Metanephros (tissue), 1 donor: ENCODE measurements around the gene HYAL2. TPM values are rescaled to one million over a fixed set of nuclear protein-coding genes. Genes with fewer than 3 reads are reported as not detected.

Source experiments
- total RNA-seq: library from RNA; depleted of rRNA; stranded (reverse); fragments of >200 nt; gene quantifications from one replicate; pipeline ENCODE4 v1.2.3, GENCODE V29; 2014

HYAL2 gene, protein sequence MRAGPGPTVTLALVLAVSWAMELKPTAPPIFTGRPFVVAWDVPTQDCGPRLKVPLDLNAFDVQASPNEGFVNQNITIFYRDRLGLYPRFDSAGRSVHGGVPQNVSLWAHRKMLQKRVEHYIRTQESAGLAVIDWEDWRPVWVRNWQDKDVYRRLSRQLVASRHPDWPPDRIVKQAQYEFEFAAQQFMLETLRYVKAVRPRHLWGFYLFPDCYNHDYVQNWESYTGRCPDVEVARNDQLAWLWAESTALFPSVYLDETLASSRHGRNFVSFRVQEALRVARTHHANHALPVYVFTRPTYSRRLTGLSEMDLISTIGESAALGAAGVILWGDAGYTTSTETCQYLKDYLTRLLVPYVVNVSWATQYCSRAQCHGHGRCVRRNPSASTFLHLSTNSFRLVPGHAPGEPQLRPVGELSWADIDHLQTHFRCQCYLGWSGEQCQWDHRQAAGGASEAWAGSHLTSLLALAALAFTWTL
- total RNA-seq = 128 TPM

DNA sequence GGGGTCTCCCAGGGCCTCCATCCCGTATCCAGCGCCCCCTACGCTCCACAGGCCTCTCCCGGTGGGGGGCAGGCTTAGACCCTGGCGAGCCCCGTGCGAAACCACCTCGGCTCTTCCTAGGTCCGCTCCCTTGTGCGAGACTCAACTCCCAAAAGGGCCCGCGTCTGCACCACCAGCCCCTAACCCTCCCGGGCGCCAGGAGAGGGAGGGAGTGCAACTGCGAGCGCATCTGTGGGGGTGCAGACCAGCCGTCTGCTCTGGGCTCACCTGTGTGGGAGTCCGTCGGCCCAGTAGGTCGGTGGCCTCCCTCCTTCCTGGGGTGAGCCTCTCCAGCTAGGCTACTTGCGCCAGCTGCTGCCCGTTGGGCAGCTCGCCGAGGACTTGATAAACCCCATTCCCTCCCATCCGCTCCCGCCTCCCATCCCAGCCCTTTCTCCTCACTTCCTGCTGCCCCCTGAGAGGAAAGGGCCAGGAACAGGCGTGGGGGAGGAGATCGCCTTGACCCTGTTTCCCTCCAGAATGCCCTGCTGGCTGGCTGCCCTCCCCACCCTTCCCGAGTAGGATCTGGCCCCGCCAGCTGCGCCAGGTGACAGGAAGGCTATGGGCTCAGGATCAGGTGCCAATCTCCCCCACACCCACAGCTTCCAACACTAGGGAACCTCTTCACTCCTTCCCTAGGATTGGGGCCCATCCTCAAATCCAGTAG is at the start of gene HYAL2:
Gene HYAL2, minus strand, starts transcription at position 360 of the 706 bp plus-strand sequence. CDS start 2,256 bp downstream, outside the sequence.

DNA sequence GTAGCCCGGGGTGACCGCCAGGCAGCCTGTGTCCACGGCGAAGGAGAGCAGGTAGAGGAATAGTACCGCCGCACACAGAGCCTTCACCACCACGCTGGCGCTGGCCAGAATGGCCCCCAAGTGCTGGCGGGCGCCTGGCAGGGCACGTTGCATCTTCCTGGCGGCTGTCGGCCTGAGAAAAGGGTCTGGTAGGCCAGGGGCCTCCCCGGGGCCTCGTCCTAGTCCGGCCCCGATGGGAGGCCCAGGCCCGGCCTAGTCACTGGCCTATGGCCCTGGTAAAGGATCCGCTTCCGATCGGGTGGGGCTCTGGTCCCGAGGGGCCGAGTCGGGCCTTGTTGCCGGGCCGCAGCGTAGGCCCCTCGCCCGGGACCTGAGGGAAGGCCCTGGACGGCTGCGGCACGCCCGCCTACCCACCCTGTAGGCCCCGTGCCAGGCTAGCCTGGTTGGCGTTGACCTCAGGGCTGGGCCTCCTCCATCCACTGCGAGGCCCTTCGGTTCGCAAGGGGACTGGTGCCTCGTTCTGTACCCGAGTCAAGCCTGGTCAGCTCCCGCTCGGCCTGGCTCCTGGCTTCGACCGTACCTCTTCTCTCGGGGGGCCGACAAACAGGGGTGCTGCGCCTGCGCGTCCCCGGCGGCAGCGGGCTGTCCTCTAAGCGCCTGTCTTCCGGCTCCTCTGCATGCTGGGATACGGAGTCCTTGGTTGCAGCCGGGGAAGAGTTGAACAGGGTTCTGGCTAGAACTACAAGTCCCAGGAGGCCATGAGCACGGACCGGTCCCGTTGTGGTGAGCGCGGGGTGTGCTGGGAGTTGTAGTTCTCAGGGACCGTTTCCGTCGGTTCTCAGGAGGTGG is 36.6 kb upstream of the HYAL2 start, which contains the start of gene TMEM115:
Gene TMEM115, minus strand, starts transcription at position 611 of the 849 bp plus-strand sequence. Its CDS starts 458 bp downstream, at position 153.

DNA sequence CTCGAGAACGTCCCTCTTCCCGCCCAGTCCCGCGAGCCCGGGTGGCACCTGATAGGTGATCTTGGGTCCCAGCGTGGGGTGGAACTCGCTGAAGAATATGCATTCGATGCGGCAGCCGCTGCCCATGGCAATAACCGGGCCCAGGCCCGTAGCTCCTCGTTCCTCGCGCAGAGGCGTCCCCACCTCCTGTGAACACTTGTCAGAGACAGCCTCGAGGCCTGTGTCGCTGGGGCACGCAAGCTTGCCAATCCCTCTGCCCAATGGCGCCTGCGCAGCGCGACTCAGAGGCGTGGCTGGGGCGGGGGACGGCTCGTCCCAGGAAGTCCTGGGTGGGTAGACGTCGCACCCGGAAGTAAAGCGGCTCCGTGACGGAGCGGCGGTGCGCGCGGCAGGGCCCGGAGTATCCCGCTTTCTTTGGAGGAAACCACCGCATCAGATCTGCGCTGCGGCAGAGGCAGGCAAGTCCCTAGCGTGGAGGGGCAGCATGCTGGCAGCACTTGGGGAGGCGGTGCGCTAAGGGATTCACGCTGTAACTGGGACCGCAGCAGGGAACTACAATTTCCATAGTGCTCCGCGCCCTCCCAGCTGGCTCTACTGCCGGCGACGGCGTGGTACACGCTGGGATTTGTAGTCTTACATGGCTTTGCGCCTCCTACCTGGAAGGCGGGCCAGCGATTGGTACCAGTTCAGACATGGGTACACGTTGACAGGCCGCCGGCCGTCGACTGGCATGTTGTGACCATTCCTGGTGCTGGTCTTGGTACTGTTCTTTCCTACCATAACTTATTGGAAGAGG is 28.2 kb upstream of the HYAL2 start, which contains the start of the genes CYB561D2 and NPRL2:
Gene CYB561D2, plus strand, starts transcription at position 336 of the 796 bp plus-strand sequence. CDS start 572 bp downstream, outside the sequence.
Gene NPRL2, minus strand, starts transcription at position 249 of the 796 bp plus-strand sequence. Its CDS starts 123 bp downstream, at position 126.

GRCh38 chr3:50345586-50346234 is 23.2 kb upstream of the HYAL2 start, which contains the start of gene ZMYND10:
Gene ZMYND10, minus strand, starts transcription at chr3:50345732. Its CDS starts 153 bp downstream, at chr3:50345579.

DNA sequence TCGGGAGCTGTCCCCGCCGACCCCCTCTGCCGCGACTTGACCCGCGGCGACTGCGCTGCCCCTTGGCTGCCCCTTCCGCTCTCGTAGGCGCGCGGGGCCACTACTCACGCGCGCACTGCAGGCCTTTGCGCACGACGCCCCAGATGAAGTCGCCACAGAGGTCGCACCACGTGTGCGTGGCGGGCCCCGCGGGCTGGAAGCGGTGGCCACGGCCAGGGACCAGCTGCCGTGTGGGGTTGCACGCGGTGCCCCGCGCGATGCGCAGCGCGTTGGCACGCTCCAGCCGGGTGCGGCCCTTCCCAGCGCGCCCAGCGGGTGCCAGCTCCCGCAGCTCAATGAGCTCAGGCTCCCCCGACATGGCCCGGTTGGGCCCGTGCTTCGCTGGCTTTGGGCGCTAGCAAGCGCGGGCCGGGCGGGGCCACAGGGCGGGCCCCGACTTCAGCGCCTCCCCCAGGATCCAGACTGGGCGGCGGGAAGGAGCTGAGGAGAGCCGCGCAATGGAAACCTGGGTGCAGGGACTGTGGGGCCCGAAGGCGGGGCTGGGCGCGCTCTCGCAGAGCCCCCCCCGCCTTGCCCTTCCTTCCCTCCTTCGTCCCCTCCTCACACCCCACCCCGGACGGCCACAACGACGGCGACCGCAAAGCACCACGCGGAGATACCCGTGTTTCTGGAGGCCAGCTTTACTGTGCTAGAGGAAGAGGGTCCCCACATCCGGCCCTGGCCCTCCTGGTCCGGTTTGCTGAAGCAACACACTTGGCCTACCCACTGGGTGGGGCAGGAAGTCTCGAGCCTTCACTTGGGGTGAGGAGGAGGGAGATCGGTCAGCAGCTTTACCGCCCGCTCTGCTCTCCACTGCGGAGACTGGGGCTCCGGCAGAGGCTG is 18.1 kb upstream of the HYAL2 start, which contains the start of gene RASSF1:
Gene RASSF1, minus strand, starts transcription at position 389 of the 882 bp plus-strand sequence. Its CDS starts 31 bp downstream, at position 358.

GRCh38 chr3:50327943-50328691 is 5.6 kb upstream of the HYAL2 start, which contains the start of gene TUSC2:
Gene TUSC2, minus strand, starts transcription at chr3:50328223. Its CDS starts 124 bp downstream, at chr3:50328099.

GRCh38 chr3:50303013-50303815 is 19.3 kb downstream of the HYAL2 start, which contains the start of gene HYAL1:
Gene HYAL1, minus strand, starts transcription at chr3:50303574. Its CDS starts 618 bp downstream, at chr3:50302956.

DNA sequence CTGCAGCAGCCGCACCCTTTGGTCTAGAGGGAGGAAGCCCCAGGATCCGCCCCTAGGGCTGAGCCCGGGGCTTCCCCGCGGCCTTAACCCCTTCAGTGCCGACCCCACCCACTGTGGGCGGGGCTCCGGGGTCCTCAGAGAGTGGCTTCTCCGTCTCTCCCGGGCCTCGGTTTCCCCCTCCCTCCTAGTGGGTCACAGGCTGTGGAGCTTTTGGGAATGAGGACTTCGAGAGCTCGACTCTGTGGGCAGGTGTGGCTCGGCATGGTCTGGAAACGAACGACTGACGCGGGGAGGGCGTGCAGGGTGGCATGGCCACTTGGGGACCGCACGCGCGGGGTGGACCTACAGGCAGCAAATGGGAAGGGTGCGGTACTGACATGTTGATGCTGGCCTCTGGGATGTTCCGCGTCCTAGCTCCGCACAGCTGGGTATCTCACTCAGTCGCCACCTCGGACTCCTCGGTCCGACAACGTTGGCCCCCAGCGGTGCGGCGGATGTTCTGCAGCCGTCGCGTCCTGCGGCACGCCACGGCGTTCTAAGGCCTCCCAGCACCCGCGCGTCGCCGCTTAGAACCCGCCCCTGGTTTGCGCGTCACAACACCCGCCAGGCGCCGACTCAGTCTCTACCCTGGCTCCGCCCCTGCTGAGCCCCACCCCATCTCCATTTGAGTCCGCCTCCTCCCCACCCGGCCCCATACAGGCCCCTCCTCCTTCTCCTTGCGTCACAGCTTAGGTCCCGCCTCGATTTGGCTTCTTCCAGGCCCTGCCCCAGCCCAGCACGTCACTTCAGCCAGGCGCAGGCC is 23.5 kb downstream of the HYAL2 start, which contains the start of the genes HYAL3 and NAA80:
Gene HYAL3, minus strand, starts transcription at position 570 of the 802 bp plus-strand sequence. CDS start 3,803 bp downstream, outside the sequence.
Gene NAA80, minus strand, starts transcription at position 570 of the 802 bp plus-strand sequence. CDS start 1,942 bp downstream, outside the sequence.

DNA sequence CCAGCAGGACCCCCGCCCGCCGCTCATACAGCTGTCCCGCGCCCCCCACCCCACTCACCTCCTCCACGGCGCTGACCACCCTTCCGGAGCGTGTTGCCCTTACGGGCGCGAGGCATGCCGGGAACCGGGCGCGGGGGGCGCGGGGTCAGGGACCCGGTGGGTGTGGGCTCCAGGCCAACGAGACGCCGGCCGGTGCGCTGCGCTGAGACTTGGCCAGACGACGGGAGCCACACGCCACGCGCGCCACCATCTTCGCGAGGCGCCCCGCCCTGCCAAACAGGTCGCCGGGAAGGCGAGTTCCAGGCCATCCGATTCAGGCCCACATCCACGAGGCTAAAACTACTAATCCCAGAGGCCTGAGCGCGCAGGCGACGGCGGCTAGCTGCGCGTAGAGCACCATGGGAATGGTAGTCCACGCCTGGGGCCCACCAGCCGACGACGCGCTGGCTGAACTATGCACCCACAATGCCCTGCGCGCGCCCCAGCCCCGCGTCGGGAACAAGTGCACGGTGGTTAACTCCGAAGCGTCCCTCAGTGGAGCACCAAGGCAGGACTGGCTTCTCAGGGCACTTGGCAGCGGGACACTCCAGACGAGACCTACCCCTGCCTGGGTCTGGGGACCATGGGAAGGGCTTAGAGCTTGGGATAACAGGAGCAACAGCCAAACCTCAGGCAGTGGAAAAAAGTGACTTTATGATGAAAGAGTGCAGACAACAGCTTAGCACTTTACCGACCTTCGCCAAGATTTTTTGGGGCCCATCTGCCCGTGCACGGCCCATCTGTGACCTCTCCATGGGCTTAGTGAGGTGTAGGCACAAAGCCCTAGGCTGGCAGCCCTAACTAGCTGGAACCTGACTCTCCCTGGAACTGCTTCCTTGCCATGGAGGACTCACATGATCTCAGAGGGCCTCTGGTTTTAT is 30.1 kb downstream of the HYAL2 start, which contains the start of gene IFRD2:
Gene IFRD2, minus strand, starts transcription at position 271 of the 920 bp plus-strand sequence. Its CDS starts 155 bp downstream, at position 116.

GRCh38 chr3:50278880-50279224 is 43.7 kb downstream of the HYAL2 start, which contains the start of gene LSMEM2:
Gene LSMEM2, plus strand, starts transcription at chr3:50279087. Its CDS starts 27 bp downstream, at chr3:50279114.

GRCh38 chr3:50268703-50269451 is 53.7 kb downstream of the HYAL2 start, which contains the start of gene SEMA3B:
Gene SEMA3B, plus strand, starts transcription at chr3:50269147. Its CDS starts 94 bp downstream, at chr3:50269241.

